ENCODE results near the gene KICS2.
"Not testable (repeated sequence)": the region's sequence is repeated elsewhere in the genome, so short reads cannot be mapped to it uniquely, and the experiment has no call there.

The KICS2 gene

GRCh38 chr12:64216239-64216638 is 5.9 kb downstream of the KICS2 start:
- DNase-seq (ENCODE audit: low read depth in 3 of 3) = no peak

GRCh38 chr12:64212119-64212746 is 9.9 kb downstream of the KICS2 start:
- DNase-seq (ENCODE audit: low read depth in 3 of 3) = no peak

GRCh38 chr12:64207453-64207852 is 14.6 kb downstream of the KICS2 start:
- no peak for DNase-seq (ENCODE audit: low read depth in 3 of 3)

DNA sequence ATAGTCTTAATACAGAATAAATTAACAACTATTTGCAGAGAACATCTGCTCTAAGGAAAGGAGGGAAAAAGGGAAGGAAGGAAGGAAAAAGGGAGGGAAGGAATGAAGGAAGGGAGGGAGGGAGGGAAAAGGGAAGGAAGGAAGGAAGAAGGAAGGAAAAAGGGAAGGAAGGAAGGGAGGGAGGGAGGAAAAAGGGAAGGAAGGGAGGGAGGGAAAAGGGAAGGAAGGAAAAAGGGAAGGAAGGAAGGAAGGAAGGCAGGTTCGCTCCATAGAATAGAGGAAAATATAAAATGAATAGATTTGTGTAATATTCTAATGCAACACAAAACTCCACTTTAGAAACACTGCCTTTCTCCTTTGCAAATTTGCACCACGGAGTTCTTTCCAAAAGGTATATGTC is 16.6 kb downstream of the KICS2 start:
- no peak for DNase-seq (ENCODE audit: low read depth in 3 of 3)

- DNase-seq (ENCODE audit: low read depth in 3 of 3) = no peak
These were observed 18.3 kb downstream of the KICS2 start for GRCh38 chr12:64203775-64204174.

DNA sequence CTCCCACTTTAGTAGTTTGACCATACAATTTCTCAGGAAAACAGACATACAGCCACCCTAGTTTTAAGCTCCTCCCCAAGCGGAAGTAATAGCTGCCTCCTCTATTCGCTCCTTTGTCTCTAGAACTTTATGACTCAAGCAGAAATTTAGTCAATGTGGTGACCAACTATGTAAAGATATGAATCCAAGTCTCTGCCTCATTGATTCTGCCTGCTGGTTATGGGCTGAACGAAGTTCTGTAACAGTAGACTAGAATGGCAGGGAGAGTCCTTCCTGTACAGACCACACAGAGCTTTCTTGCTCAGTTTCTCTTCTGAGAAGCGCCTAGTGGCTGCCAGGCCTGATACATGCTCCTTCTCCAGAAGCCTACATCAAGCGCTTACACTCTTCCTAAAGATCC is 19.1 kb downstream of the KICS2 start:
- no peak for DNase-seq (ENCODE audit: low read depth in 3 of 3)

GRCh38 chr12:64195841-64196240 is 26.3 kb downstream of the KICS2 start:
- DNase-seq (ENCODE audit: low read depth in 3 of 3) = not testable (repeated sequence)

DNA sequence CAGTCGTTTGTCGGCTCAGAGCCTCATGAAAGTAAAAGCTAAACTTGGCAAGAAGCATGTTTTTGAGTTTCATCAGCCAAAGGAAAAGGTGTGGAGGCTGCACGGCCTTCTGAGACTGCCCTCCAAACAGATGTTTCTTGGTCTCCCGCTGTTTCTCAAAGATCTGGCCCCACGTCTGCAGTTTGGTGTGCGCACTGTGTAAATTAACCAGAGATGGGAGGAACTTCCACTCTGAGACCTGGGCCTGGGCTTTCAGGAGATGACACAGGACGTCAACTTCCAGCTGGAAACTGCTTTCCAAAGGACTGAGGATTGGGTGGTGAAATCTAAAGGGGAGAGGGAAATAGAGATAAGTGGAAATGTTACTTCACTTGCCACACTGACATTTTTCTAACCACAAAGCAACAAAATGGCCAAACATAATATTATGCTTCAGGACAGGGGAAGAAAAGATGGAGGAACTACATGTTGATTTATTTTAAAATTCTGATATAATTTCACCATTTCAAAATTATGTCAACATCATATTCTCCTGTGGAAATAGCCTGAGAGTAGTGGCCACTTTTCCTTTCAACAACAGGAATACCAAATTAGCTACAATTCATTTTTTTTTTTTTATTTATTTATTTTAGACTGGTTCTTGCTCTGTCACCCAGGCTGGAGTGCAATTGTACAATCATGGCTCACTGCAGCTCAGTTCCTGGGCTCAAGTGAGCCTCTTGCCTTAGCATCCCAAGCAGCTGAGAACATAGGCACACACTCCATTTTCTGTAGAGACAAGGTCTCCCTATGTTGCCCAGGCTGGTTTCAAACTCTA is 27.6 kb downstream of the KICS2 start:
- no peak for DNase-seq (ENCODE audit: low read depth in 3 of 3)

DNA sequence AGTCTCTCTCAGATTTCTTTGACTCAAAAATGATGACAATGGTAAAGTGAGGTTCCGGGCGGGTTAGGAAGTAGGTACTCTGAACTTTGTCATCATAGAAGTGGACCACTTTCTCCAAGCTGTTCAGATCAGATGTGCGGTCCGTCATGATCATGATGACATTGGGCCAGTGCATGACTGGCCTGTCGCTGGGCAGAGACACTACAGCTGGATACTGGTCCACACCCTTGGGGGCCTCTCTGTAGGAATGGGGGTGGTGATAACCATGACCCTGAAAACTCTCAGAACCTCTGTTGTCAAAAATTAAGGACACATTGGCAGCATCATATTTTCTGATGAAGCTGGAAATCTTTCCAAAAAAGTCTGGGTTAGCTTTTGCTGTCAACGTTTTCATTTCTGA is 28.2 kb downstream of the KICS2 start:
- DNase-seq (ENCODE audit: low read depth in 3 of 3) = no peak

- no peak for DNase-seq (ENCODE audit: low read depth in 3 of 3)
These were observed 29.3 kb downstream of the KICS2 start for GRCh38 chr12:64192644-64193444.

DNA sequence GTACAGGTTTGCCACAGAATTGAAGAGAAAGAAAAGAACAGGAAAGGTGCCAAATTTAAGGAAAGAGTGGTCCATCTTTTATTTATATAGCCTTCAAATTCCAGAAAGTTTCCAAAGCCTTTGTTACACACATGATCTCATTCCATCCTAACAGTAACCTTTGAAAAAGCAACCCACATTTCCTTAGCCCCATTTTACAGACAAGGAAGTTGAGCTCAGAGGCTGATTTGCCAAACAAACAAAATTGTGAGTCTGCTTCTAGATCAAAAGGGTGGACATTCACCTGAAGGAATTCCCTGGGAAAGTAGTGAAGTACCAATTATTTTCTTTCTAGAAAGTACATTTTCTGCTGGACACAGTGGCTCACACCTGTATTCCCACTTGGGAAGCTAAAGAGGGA is 32.0 kb downstream of the KICS2 start:
- DNase-seq (ENCODE audit: low read depth in 3 of 3) = no peak

DNA sequence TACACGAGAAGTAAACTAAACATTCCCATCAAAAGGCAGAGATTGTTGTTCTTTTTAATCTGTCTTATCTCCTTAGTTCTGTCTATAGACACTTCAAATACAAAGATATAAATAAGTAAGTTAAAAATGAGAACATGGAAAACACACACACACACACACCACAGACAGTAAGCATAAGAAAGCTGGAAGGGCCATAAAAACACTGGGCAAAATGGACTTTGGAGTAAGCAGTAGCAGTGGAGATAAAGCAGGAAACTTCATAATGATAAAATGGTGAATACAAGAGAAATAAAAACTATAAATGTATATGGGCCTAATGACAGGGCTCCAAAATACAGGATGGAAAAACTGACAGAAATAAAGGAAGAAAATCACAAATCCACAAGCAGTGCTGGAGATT is 32.6 kb downstream of the KICS2 start:
- no peak for DNase-seq (ENCODE audit: low read depth in 3 of 3)

DNA sequence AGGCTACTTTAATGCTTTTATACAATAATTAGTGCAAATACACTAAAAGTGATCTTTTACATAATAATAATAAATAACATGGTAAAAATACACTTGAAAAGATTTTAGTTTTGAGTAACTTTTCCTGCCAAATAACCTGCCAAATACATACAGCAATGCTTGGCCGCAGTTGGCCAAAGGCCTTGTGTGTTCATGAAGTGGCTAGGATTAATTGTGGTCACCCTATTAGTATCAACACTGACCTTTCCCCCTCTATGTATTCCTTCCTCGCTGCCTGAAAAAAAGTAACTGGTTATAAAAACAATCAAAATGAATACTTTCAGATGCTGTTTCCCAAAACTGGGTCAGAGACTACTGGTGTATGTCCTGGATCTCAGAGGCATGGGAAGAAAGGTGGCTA is 34.3 kb downstream of the KICS2 start:
- no peak for DNase-seq (ENCODE audit: low read depth in 3 of 3)

GRCh38 chr12:64187370-64187769 is 34.7 kb downstream of the KICS2 start:
- no peak for DNase-seq (ENCODE audit: low read depth in 3 of 3)

DNA sequence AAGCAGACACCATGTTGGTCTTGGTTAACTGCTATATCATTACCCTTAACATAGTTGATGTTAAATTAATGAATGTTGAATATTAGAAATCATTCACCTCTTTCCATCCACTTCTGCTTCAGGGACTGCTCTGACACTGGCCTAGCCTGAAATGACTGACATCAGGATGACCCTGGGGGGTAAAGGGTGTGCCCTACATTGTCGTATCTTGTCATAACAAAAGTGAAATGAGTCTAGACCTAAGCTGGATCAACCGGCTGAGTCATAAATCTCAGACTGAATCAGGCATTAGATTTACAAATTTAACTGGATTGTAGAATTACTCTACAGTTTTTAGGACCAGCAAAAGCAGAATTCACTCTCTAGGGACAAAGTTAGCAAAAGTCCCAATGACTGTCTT is 35.3 kb downstream of the KICS2 start:
- DNase-seq (ENCODE audit: low read depth in 3 of 3) = no peak

DNA sequence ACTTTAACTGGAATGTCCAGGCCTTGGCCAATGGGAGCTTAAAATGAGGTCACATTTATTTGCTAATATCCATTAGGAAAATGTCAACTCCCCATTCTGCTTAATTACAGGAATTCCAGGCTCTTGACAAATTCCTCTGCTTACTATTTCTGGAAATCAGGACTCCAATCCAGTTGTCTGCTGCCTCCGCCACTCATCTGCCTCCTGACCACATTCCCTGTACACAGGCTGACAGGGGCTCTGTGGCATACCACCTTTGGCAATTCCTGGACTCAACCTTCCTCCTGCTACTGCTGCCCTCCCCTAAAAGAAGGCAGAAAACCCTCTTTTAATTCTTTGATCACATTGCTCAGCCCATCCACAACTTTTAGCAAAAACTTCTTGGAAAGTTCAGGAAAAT is 37.9 kb downstream of the KICS2 start:
- no peak for DNase-seq (ENCODE audit: low read depth in 3 of 3)

DNA sequence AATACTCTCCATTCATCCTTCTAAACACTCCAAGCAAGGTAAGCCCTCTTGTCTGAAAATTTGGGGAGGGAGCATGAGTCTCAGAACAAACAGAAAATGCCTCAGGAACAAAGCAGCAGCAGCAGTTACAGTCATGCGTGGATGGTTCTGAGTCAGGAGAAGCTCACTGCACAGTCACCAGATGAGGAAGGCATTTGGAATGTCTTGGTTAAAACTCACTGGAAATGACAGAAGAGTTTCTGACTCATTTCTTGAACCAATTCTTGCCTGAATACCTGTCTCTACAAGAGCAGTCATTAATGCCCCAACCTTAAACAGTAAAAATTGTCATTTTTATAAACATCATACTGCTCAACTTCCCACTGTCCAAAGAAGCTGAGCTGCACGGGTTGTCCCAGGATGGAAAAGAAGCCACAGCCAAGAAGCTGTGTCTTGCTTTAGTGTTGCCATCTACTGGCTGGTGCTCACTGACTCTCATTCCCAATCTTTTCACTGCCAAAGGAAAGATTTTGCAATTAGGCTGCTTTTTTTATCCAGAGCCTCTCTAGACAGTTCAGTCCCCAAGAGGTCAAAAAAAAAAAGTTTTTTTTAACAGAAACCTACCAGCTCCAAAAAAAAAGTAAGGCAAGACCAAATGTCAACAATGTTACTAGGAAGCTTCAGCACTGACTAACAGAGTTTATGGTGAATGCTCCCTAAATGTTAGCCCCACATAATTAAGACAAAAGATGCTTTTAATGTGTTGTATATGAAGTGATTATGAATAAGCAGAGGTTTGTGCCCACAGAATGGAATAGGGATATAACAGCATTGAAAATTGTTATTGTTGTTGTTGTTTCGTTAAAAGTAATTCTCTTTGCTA is 40.4 kb downstream of the KICS2 start:
- no peak for DNase-seq (ENCODE audit: low read depth in 3 of 3)

DNA sequence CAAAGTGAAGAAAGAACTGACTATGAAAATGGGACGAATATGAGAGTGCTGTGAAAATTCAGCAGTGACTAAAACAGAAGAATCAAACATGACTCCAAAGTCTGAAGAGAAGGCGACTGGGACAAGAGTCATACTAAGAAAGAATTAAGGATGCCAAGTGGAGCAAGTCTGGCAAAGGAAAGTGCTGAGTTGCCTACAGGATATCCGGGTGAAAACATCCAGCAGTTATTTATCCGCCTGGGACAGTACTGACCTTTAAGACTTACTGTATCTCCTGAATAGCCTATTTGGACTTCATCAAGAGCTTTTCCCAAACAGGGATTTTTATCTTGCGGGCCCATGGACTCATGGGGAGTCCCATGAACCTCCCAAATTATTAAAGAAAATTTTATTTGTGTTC is 41.1 kb downstream of the KICS2 start:
- DNase-seq (ENCODE audit: low read depth in 3 of 3) = no peak

DNA sequence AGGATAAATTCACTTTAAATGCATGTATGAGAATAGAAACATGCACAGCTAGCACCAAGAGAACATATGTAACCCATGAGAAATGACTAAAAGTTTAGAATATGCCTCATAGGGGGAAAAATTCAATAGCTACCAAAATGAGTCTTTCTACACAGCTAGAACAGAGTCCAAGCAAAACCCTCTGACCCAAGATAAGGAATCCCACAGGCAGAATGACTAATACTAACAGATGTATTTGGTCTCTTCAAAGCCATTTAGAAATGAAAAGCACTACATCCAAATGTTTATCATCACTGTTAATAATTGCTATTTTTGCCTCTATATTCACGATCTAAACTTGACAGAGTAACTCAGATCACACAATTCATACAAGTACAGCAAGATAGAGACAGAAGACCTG is 44.0 kb downstream of the KICS2 start:
- no peak for DNase-seq (ENCODE audit: low read depth in 3 of 3)

GRCh38 chr12:64177001-64177400 is 45.1 kb downstream of the KICS2 start:
- no peak for DNase-seq (ENCODE audit: low read depth in 3 of 3)

DNA sequence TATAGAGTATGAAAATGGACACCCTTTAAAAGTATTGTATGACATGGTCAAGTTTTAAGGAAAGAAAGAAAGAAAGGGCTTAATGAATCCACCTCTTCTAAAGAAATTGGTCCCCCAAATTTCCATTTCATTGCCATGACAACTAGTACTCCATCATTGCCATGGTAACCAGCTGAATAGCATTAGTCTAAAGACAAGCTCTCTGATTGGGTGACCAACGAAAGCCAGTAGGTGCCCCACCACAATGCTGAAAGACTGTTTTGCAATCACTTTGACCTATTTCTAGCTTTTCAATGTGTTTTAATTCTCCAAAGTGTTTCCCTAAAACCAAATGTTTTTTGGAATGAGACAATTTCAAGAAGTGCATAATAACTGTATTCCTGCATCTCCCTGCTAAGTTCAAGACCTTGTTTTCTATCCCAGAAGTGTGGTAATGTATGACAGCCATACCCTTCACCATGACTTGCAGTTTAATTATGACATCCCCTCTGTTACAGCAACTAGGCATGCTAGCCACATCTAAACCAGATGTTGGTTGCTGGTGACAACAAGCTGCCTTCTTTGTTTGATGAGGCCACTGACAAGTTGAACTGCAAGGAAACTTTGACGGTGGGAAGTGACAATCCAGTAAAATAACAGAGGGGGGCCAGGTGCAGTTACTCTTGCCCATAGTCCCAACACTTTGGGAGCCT is 46.7 kb downstream of the KICS2 start:
- DNase-seq (ENCODE audit: low read depth in 3 of 3) = no peak
